Thoracic aorta (tissue), 2 donors: ENCODE results near the gene CLCNKB. TPM values are rescaled to one million over a fixed set of nuclear protein-coding genes. Genes with fewer than 3 reads are reported as not detected.
A peak's percentile ranks its signal among the peaks of the same experiment; 100 is the strongest.

Experiments
- ATAC-seq: fragments of 150-250 bp; one replicate; pipeline ENCODE4 v1.8.0; 2017; ENCODE audit warnings: low read depth; ENCODE audit not compliant: insufficient number of reproducible peaks, low FRiP score
- DNase-seq: peaks from one replicate; pipeline ENCODE4 v3.0.0-alpha.2; 2020; ENCODE audit warnings: low spot score
- H3K27ac ChIP-seq, 2 donors: fragments of 200-600 bp; sonication (generic); 1 replicate in 1 of 2; 2 replicates in 1 of 2; pipeline ENCODE4 v1.5.1; 2016; ENCODE audit warnings: mild to moderate bottlenecking in 2 of 2, moderate library complexity in 2 of 2
- H3K27me3 ChIP-seq: fragments of 200-600 bp; sonication (generic); replicated peaks from 2 replicates; pipeline ENCODE4 v1.6.0; 2016; ENCODE audit warnings: mild to moderate bottlenecking; ENCODE audit not compliant: insufficient read depth
- H3K36me3 ChIP-seq: fragments of 200-600 bp; sonication (generic); one replicate; pipeline ENCODE4 v1.5.1; 2016
- H3K4me1 ChIP-seq, 2 donors: fragments of 200-600 bp; sonication (generic); 1 replicate in 1 of 2; 2 replicates in 1 of 2; pipeline versions ENCODE4 v1.5.1 to v1.6.0; 2016; ENCODE audit warnings: low read depth in 2 of 2, mild to moderate bottlenecking in 1 of 2; ENCODE audit not compliant: control insufficient read depth in 1 of 2
- H3K4me3 ChIP-seq: fragments of 200-600 bp; sonication (generic); 2 replicates; pipeline ENCODE4 v1.5.1; 2016; ENCODE audit warnings: mild to moderate bottlenecking
- H3K9me3 ChIP-seq: fragments of 200-600 bp; sonication (generic); 2 replicates; pipeline ENCODE4 v1.5.1; 2016
- CTCF ChIP-seq: fragments of 200-600 bp; sonication (generic); IDR thresholded peaks from one replicate; pipeline ENCODE4 v1.5.1; 2019; ENCODE audit warnings: antibody characterized with exemption
- total RNA-seq, 2 donors: library from RNA; depleted of rRNA; stranded (reverse); fragments of >200 nt; gene quantifications; one replicate each; pipeline versions ENCODE4 v1.1.0 to v1.2.3, GENCODE V29; 2016

Gene CLCNKB
- total RNA-seq, 2 donors from 2014 or later: not detected

- H3K27ac ChIP-seq: peak overlapping the region; percentile 97 to 100
- peaks cover 8% of the 10 kb centered on the region for H3K36me3 ChIP-seq
- H3K9me3 ChIP-seq: no peaks in the 10 kb centered on the region
- H3K27me3 ChIP-seq: no peaks in the 10 kb centered on the region
- peaks cover 32 to 53% of the 10 kb centered on the region in 2 donors for H3K4me1 ChIP-seq
- TF ChIP-seq CTCF: no peak
- DNase-seq: peak; percentile 55
- peak; percentile 32 for ATAC-seq
- peak overlapping the region; percentile 83 for H3K4me3 ChIP-seq
These were observed 30.9 kb upstream of the CLCNKB start for GRCh38 chr1:16012590-16013219.

- ATAC-seq: peak; percentile 49
- peaks cover 8% of the 10 kb centered on the region for H3K36me3 ChIP-seq
- no peaks in the 10 kb centered on the region for H3K27me3 ChIP-seq
- H3K27ac ChIP-seq: peak overlapping the region; percentile 97 to 100
- DNase-seq: peak; percentile 57
- no peak for TF ChIP-seq CTCF
- peak overlapping the region; percentile 83 for H3K4me3 ChIP-seq
- H3K4me1 ChIP-seq: peaks cover 32 to 55% of the 10 kb centered on the region in 2 donors
- H3K9me3 ChIP-seq: no peaks in the 10 kb centered on the region
These were observed 30.2 kb upstream of the CLCNKB start for GRCh38 chr1:16013220-16013907.

GRCh38 chr1:16013908-16014258, 29.7 kb upstream of the CLCNKB start:
- Histone ChIP-seq H3K27me3 (no peaks in the 10 kb centered on the region), H3K4me3 (peak overlapping the region; percentile 83), H3K9me3 (no peaks in the 10 kb centered on the region), H3K4me1 (peaks cover 34 to 60% of the 10 kb centered on the region in 2 donors), H3K36me3 (peaks cover 8% of the 10 kb centered on the region), H3K27ac (peak overlapping the region; percentile 97 to 100)
- ATAC-seq: no peak
- DNase-seq: no peak
- no peak for TF ChIP-seq CTCF

- H3K27ac ChIP-seq: peak overlapping the region; percentile 97 to 100
- peaks cover 41 to 69% of the 10 kb centered on the region in 2 donors for H3K4me1 ChIP-seq
- ATAC-seq (no peak), DNase-seq (no peak)
- H3K36me3 ChIP-seq: peaks cover 8% of the 10 kb centered on the region
- TF ChIP-seq CTCF: no peak
- H3K4me3 ChIP-seq: peak overlapping the region; percentile 83
- H3K9me3 ChIP-seq: no peaks in the 10 kb centered on the region
- H3K27me3 ChIP-seq: no peaks in the 10 kb centered on the region
These were observed 28.8 kb upstream of the CLCNKB start for GRCh38 chr1:16014509-16015482.

DNA sequence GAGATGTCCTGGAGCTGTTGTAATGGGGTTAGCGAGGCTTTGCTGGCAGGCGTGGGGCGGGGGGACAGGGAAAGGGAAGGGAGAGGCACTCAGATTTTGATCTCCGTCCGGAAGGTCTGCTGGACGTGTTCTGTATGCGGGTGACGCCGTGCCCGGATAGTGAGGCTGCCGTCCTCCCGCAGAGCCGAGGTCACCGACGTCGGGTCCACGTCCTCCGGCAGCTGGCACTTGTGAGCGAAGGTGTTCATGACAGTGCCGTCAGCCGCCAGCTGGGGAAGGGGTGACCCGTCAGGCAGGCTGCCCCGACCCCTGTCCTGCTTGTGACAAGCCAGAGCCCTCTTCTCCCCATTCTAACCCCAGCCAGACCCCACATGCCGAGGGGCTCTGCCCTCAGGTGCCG, 28.1 kb upstream of the CLCNKB start:
- H3K36me3 ChIP-seq: peaks cover 8% of the 10 kb centered on the region
- peaks cover 47 to 76% of the 10 kb centered on the region in 2 donors for H3K4me1 ChIP-seq
- H3K4me3 ChIP-seq: peak overlapping the region; percentile 83
- H3K27ac ChIP-seq: peak overlapping the region; percentile 97 to 100
- ATAC-seq (no peak), DNase-seq (no peak)
- H3K27me3 ChIP-seq: no peaks in the 10 kb centered on the region
- TF ChIP-seq CTCF: no peak
- H3K9me3 ChIP-seq: no peaks in the 10 kb centered on the region
